ENCODE results near the gene PRAMEF10.
"Not testable (repeated sequence)": the region's sequence is repeated elsewhere in the genome, so short reads cannot be mapped to it uniquely, and the experiment has no call there.

Gene PRAMEF10

GRCh38 chr1:12898170-12898569, at the start of gene PRAMEF10:
PRAMEF10 (minus strand) TSS chr1:12898270; CDS start chr1:12895847, 2,423 bp downstream.
- DNase-seq (ENCODE audit: low read depth) = not testable (repeated sequence)

- DNase-seq (ENCODE audit: low read depth) = not testable (repeated sequence)
Observed at GRCh38 chr1:12947480-12947879, 49.4 kb upstream of the PRAMEF10 start, which contains the start of gene PRAMEF6. PRAMEF6 (minus strand) TSS chr1:12947580; CDS start chr1:12942518, 5,062 bp downstream.

GRCh38 chr1:12924368-12924767, 26.3 kb upstream of the PRAMEF10 start:
- DNase-seq (ENCODE audit: low read depth) = not testable (repeated sequence)

- not testable (repeated sequence) for DNase-seq (ENCODE audit: low read depth)
Observed at GRCh38 chr1:12921749-12922148, 23.7 kb upstream of the PRAMEF10 start.

GRCh38 chr1:12916310-12916709, 18.2 kb upstream of the PRAMEF10 start, which contains the start of gene PRAMEF7:
PRAMEF7 (plus strand) TSS chr1:12916610; CDS start chr1:12917693, 1,083 bp downstream.
- DNase-seq (ENCODE audit: low read depth) = not testable (repeated sequence)

- DNase-seq (ENCODE audit: low read depth) = not testable (repeated sequence)
Observed at GRCh38 chr1:12903793-12904572, 5.9 kb upstream of the PRAMEF10 start.

- DNase-seq (ENCODE audit: low read depth) = not testable (repeated sequence)
Observed at GRCh38 chr1:12899186-12899585, 1.1 kb upstream of the PRAMEF10 start.

- not testable (repeated sequence) for DNase-seq (ENCODE audit: low read depth)
Observed at GRCh38 chr1:12886101-12886500, 12.0 kb downstream of the PRAMEF10 start, which contains the start of gene PRAMEF4. PRAMEF4 (minus strand) TSS chr1:12886201; CDS start chr1:12883394, 2,807 bp downstream.

- not testable (repeated sequence) for DNase-seq (ENCODE audit: low read depth)
Observed at GRCh38 chr1:12878453-12878852, 19.6 kb downstream of the PRAMEF10 start.

GRCh38 chr1:12863131-12863880, 34.8 kb downstream of the PRAMEF10 start:
- DNase-seq (ENCODE audit: low read depth) = not testable (repeated sequence)

GRCh38 chr1:12856786-12857185, 41.3 kb downstream of the PRAMEF10 start, which contains the start of gene PRAMEF2:
PRAMEF2 (plus strand) TSS chr1:12857086; CDS start chr1:12859010, 1,924 bp downstream.
- DNase-seq (ENCODE audit: low read depth) = not testable (repeated sequence)

- no peak for DNase-seq (ENCODE audit: low read depth)
Observed at GRCh38 chr1:12851779-12852178, 46.3 kb downstream of the PRAMEF10 start.

- DNase-seq (ENCODE audit: low read depth) = not testable (repeated sequence)
Observed at GRCh38 chr1:12848620-12849019, 49.5 kb downstream of the PRAMEF10 start, which contains the start of gene HNRNPCL1. HNRNPCL1 (minus strand) TSS chr1:12848720; CDS start chr1:12848289, 431 bp downstream.
